ENCODE data around the gene LRP4. TPM values are rescaled to one million over a fixed set of nuclear protein-coding genes. Genes with fewer than 3 reads are reported as not detected.

LRP4 gene
- total and polyA plus RNA-seq, 2 of the 8 experiments (the other 6 are each of a cell fraction or from before 2014, with no cell fraction given): 5.4 to 22.1 TPM

DNA sequence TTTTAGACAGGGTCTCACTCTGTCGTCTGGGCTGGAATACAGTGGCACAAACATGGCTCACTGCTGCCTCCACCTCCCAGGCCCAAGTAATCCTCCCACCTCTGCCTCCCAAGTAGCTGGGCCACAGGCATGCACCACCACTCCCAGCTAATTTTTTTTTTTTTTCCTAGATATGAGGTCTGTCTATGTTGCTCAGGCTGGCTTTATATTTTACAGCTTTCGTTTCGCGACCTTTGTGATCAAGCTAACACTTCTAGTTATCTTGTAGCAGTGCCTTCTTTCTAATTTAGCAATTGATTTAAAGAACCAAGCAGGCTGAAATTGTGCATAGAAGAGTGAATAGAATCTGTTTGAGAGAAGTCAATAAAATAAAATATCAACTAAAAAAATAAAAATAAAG is 83.5 kb downstream of the LRP4 start:
- ChIA-PET CTCF (ENCODE audit: partially characterized antibody) (interaction anchor here (1.1 to 1.6 kb wide), 2 partner anchors 23 to 319 kb away, joined by 3 to 4 read pairs; no protein-coding TSS in a partner anchor), POLR2A (ENCODE audit: partially characterized antibody) (interaction anchor here (1.2 to 1.5 kb wide), 2 partner anchors 10 to 78 kb away, joined by 3 read pairs; no protein-coding TSS in a partner anchor)
- no peaks in the 10 kb centered on the region for H3K27me3 ChIP-seq (replicated peaks in 1 of 4; ENCODE audit: control insufficient read depth in 3 of 4, extremely low read depth in 1 of 4, insufficient read depth in 3 of 4, low read length in 3 of 4)
- H3K27ac ChIP-seq (ENCODE audit: low read depth, low read length): no peak overlapping the region
- peaks cover 0 to 8% (median 4%) of the 10 kb centered on the region in 4 experiments; a peak in 4 of 7 replicates for H3K4me1 ChIP-seq (replicated peaks in 1 of 4; ENCODE audit: control insufficient read depth in 3 of 4, insufficient read depth in 4 of 4, low read length in 3 of 4)
- no peak overlapping the region for H2AFZ ChIP-seq (ENCODE audit: low read length)
- no peak for TF ChIP-seq BCL11A (IDR thresholded peaks at IDR 0.05; ENCODE audit: low read depth in 2 of 2, low read length in 2 of 2)
- no peak overlapping the region for H4K5ac ChIP-seq (ENCODE audit: insufficient read length, low read depth, low read length)
- H3K4me2 ChIP-seq (ENCODE audit: insufficient read depth in 1 of 2, low read depth in 2 of 2, low read length in 2 of 2): no peak overlapping the region; a peak in 1 of 4 replicates
- H3K18ac ChIP-seq (ENCODE audit: extremely low read depth, low read length): no peak overlapping the region
- H3K79me2 ChIP-seq (ENCODE audit: control insufficient read depth in 1 of 2, insufficient read depth in 2 of 2, low read length in 2 of 2): peaks cover 22 to 96% of the 10 kb centered on the region in 2 experiments
- no peaks in the 10 kb centered on the region for H3K36me3 ChIP-seq (ENCODE audit: control insufficient read depth in 2 of 4, insufficient read depth in 4 of 4, low read length in 3 of 4)
- no peak overlapping the region for H3K9ac ChIP-seq (replicated peaks in 1 of 4; ENCODE audit: extremely low read depth in 1 of 4, low read depth in 3 of 4, low read length in 3 of 4)
- H4K8ac ChIP-seq (ENCODE audit: extremely low read depth, insufficient read depth, low read length): no peak overlapping the region
- no peak overlapping the region for H2BK5ac ChIP-seq (ENCODE audit: low read depth, low read length)
- WGBS, 2 experiments (ENCODE audit: extremely low coverage in 1 of 2, insufficient coverage in 1 of 2, insufficient read length in 1 of 2, insufficient replicate concordance in 2 of 2, low coverage in 1 of 2, low lambda C conversion rate in 2 of 2, missing lambda C conversion rate in 1 of 2): 95% methylated on average over 4 of the region's 4 CpGs; no CpG with 5 or more reads in 1 of the 2 experiments
- H3K14ac ChIP-seq (ENCODE audit: insufficient read length): no peak overlapping the region
- FAIRE-seq (no peak), DNase-seq (ENCODE audit: low read depth in 1 of 2, low spot score in 2 of 2) (no peak)
- H4K91ac ChIP-seq (replicated peaks; ENCODE audit: insufficient read length, low read length): no peak overlapping the region
- peaks cover 8% of the 10 kb centered on the region for H3K79me1 ChIP-seq (ENCODE audit: low read depth, low read length)
- H2BK15ac ChIP-seq (ENCODE audit: low read length): no peak overlapping the region
- H4K20me1 ChIP-seq (replicated peaks in 1 of 2; ENCODE audit: control insufficient read depth in 1 of 2, insufficient read depth in 2 of 2, low read length in 2 of 2): peaks cover 12 to 13% of the 10 kb centered on the region in 2 experiments
- H2BK20ac ChIP-seq (ENCODE audit: low read length): no peak overlapping the region
- H3K23me2 ChIP-seq (ENCODE audit: low read depth, low read length): no peaks in the 10 kb centered on the region
- no peak overlapping the region for H3K4me3 ChIP-seq (ENCODE audit: extremely low read depth in 1 of 4, insufficient read depth in 2 of 4, low read depth in 3 of 4, low read length in 4 of 4)
- H2BK12ac ChIP-seq (ENCODE audit: low read depth, low read length): no peak overlapping the region
- H3K23ac ChIP-seq (ENCODE audit: insufficient read length): no peak overlapping the region
- no peak overlapping the region for H3K4ac ChIP-seq (replicated peaks; ENCODE audit: insufficient read length, low read depth, low read length)
- H3K56ac ChIP-seq (replicated peaks; ENCODE audit: insufficient read length, low read depth, low read length): no peak overlapping the region
- H2BK120ac ChIP-seq (replicated peaks; ENCODE audit: low read depth, low read length): no peak overlapping the region
- H2AK5ac ChIP-seq (ENCODE audit: low read depth, low read length): no peak overlapping the region
- H3K9me3 ChIP-seq (ENCODE audit: insufficient read depth in 2 of 2, low read depth in 1 of 2, low read length in 1 of 2): no peaks in the 10 kb centered on the region
